GM12878 (cell line): Measurements from ENCODE around the gene UHRF2. TPM values are rescaled to one million over a fixed set of nuclear protein-coding genes. Genes with fewer than 3 reads are reported as not detected.

Experiments
- ATAC-seq: fragments of 200-7000 bp; cut with Tn5 transposase; 3 replicates; pipeline ENCODE4 v1.9.1; 2020; ENCODE audit warnings: mild to moderate bottlenecking, moderate library complexity
- BruUV-seq: library from RNA; stranded (reverse); fragments of 400-500 nt; replicated peaks from 2 replicates; lab custom pipeline; 2021; lab: Mats Ljungman, UMichigan
- CTCF ChIA-PET: fragments of 300-600 bp; sonication (Branson Sonifier 250); formaldehyde crosslinking; extraction: SDS; loops from one replicate; lab custom pipeline; 2021; ENCODE audit warnings: inconsistent platforms; lab: Yijun Ruan, JAX
- POLR2A ChIA-PET: fragments of 350-600 bp; formaldehyde crosslinking; extraction: SDS; loops from one replicate; lab custom pipeline; 2021; ENCODE audit warnings: inconsistent platforms; lab: Charles Lee
- RAD21 ChIA-PET: fragments of 300-600 bp; sonication (Branson Sonifier 250); formaldehyde crosslinking; loops from one replicate; lab custom pipeline; 2023; ENCODE audit warnings: antibody characterized with exemption; ENCODE audit not compliant: unreplicated experiment; lab: Charles Lee
- SMC1A ChIA-PET: fragments of 300-600 bp; sonication (Branson Sonifier 250); formaldehyde crosslinking; loops from one replicate; lab custom pipeline; 2023; ENCODE audit not compliant: unreplicated experiment, uncharacterized antibody; lab: Charles Lee
- DNase-seq: peaks from one replicate; pipeline ENCODE4 v3.0.0-alpha.2; 2011; ENCODE audit warnings: low read depth, low spot score
- FAIRE-seq: peaks from 3 replicates; lab custom pipeline; 2011; peaks lifted over from hg19 to GRCh38; lab: Jason Lieb, UNC
- H2AFZ ChIP-seq: 2 replicates; pipeline ENCODE4 v1.6.0; 2011; ENCODE audit warnings: low read depth, low read length, control low read depth; ENCODE audit not compliant: control insufficient read depth
- H3K27ac ChIP-seq: 2 replicates; pipeline ENCODE4 v1.5.1; 2011; ENCODE audit warnings: control low read depth; ENCODE audit not compliant: control insufficient read depth, insufficient read depth
- H3K27me3 ChIP-seq, 2 experiments: replicated peaks in 1 of 2; 2 replicates each; pipeline versions ENCODE4 v1.6.0 to v1.6.1; 2011; ENCODE audit warnings: low read length in 1 of 2; ENCODE audit not compliant: control insufficient read depth in 2 of 2, insufficient read depth in 2 of 2
- H3K36me3 ChIP-seq, 2 experiments: 2 replicates each; pipeline ENCODE4 v1.5.1; 2011; ENCODE audit warnings: low read length in 1 of 2; ENCODE audit not compliant: control insufficient read depth in 2 of 2, insufficient read depth in 2 of 2
- H3K4me1 ChIP-seq: 2 replicates; pipeline ENCODE4 v1.6.1; 2011; ENCODE audit warnings: mild to moderate bottlenecking, low read length, moderate library complexity, mixed read lengths; ENCODE audit not compliant: control insufficient read depth, insufficient read depth
- H3K4me2 ChIP-seq: 2 replicates; pipeline ENCODE4 v1.6.0; 2011; ENCODE audit warnings: control low read depth; ENCODE audit not compliant: control insufficient read depth, insufficient read depth
- H3K4me3 ChIP-seq: fragments of 200-600 bp; sonication (generic); 2 replicates; pipeline ENCODE4 v1.5.1; 2016
- H3K79me2 ChIP-seq: 2 replicates; pipeline ENCODE4 v1.6.0; 2011; ENCODE audit warnings: low read length; ENCODE audit not compliant: control insufficient read depth, insufficient read depth
- H3K9ac ChIP-seq: 2 replicates; pipeline ENCODE4 v1.8.0; 2011; ENCODE audit warnings: low read length, control low read depth, mixed read lengths; ENCODE audit not compliant: control insufficient read depth, insufficient read depth
- H3K9me3 ChIP-seq: replicated peaks from 3 replicates; pipeline ENCODE4 v1.5.1; 2011; ENCODE audit warnings: mild to moderate bottlenecking, low read length; ENCODE audit not compliant: control insufficient read depth, insufficient read depth
- H4K20me1 ChIP-seq: 2 replicates; pipeline ENCODE4 v1.6.0; 2011; ENCODE audit not compliant: control insufficient read depth, insufficient read depth
- CHD1 ChIP-seq: IDR thresholded peaks from 2 replicates; pipeline ENCODE4 v1.6.1; 2012; ENCODE audit warnings: low read depth, low read length, improper control_type of control experiment
- EED ChIP-seq: sonication (generic); IDR thresholded peaks from 2 replicates; pipeline ENCODE4 v1.6.1; 2016; ENCODE audit warnings: antibody characterized with exemption, low read depth
- GABPA ChIP-seq: IDR thresholded peaks from 2 replicates; pipeline ENCODE4 v1.6.1; 2014; ENCODE audit warnings: antibody characterized with exemption, low read depth, mild to moderate bottlenecking, inconsistent platforms
- IKZF2 ChIP-seq, 2 experiments: fragments of 450-650 bp; IDR thresholded peaks; 2 replicates each; pipeline ENCODE4 v1.6.1; 2017; ENCODE audit warnings: mild to moderate bottlenecking in 2 of 2, moderate library complexity in 2 of 2
- MYC ChIP-seq: IDR thresholded peaks from 2 replicates; pipeline ENCODE4 v1.6.1; 2011; ENCODE audit warnings: mild to moderate bottlenecking, low read length, moderate library complexity, inconsistent platforms; ENCODE audit not compliant: insufficient read depth, insufficient replicate concordance, insufficient read length, severe bottlenecking
- NFIC ChIP-seq: IDR thresholded peaks from 2 replicates; pipeline ENCODE4 v1.6.1; 2012; ENCODE audit warnings: low read depth, mild to moderate bottlenecking, inconsistent platforms, low read length, moderate library complexity
- NFXL1 ChIP-seq: fragments of 450-650 bp; IDR thresholded peaks from 2 replicates; pipeline ENCODE4 v1.6.1; 2017; ENCODE audit warnings: antibody characterized with exemption, mild to moderate bottlenecking, borderline replicate concordance
- NR2C1 ChIP-seq: fragments of 450-650 bp; IDR thresholded peaks from 2 replicates; pipeline ENCODE4 v1.6.1; 2017; ENCODE audit warnings: antibody characterized with exemption, mild to moderate bottlenecking, moderate library complexity
- SMAD5 ChIP-seq: IDR thresholded peaks from 2 replicates; pipeline ENCODE4 v1.6.1; 2016; ENCODE audit warnings: antibody characterized with exemption, low read depth
- TAF1 ChIP-seq: IDR thresholded peaks from 2 replicates; pipeline ENCODE4 v1.6.1; 2011; ENCODE audit warnings: mild to moderate bottlenecking, low read depth, low read length, borderline replicate concordance
- ZBTB40 ChIP-seq: fragments of 450-650 bp; IDR thresholded peaks from 2 replicates; pipeline ENCODE4 v1.6.1; 2016; ENCODE audit warnings: mild to moderate bottlenecking, moderate library complexity, borderline replicate concordance
- ZNF207 ChIP-seq: fragments of 450-650 bp; IDR thresholded peaks from 2 replicates; pipeline ENCODE4 v1.6.1; 2014; ENCODE audit warnings: antibody characterized with exemption, mild to moderate bottlenecking, borderline replicate concordance
- ZNF274 ChIP-seq: IDR thresholded peaks from one replicate; pipeline ENCODE4 v1.8.0; 2011; ENCODE audit not compliant: insufficient read length, insufficient read depth
- ZSCAN29 ChIP-seq: fragments of 450-650 bp; IDR thresholded peaks from 2 replicates; pipeline ENCODE4 v1.6.1; 2017; ENCODE audit warnings: mild to moderate bottlenecking, moderate library complexity
- WGBS: methylation state at CpG from one replicate; pipeline ENCODE4 v1.1.6; 2016; ENCODE audit warnings: low lambda C conversion rate; ENCODE audit not compliant: insufficient replicate concordance, insufficient coverage; ENCODE audit errors: missing lambda C conversion rate; 5-methylcytosine and 5-hydroxymethylcytosine counted together
- in situ Hi-C: fragments of 300-500 bp; cut with MboI; formaldehyde crosslinking; loops from 9 replicates; pipeline ENCODE4 v1.14.3; 2018; ENCODE audit warnings: mixed read lengths
- intact Hi-C: fragments of 100-400 bp; cut with micrococcal nuclease; formaldehyde crosslinking; loops from one replicate; pipeline ENCODE4 v1.14.2; 2022; ENCODE audit not compliant: unreplicated experiment
- polyA plus RNA-seq, 11 experiments: library from polyadenylated mRNA; depleted of rRNA in 4 of 11; unstranded in 6 of 11; stranded (reverse) in 5 of 11; fragments of >200 nt; fragmentation: Nextera tagmentation in 4 of 11; fragmentation: Illumina TruSeq in 1 of 11; extraction: Ambion mirVana in 4 of 11; extraction: Trizol in 1 of 11; gene quantifications; 1 replicate in 1 of 11; 2 replicates in 10 of 11; pipeline versions ENCODE4 v1.2.1 to v1.2.3, GENCODE V29; 2011 to 2016; ENCODE audit warnings: inconsistent platforms in 2 of 11, missing spikeins in 2 of 11, low read depth in 1 of 11
- total RNA-seq, 4 experiments: library from RNA; depleted of rRNA in 3 of 4; stranded (reverse); fragments of >200 nt in 3 of 4; fragmentation: Illumina TruSeq in 1 of 4; extraction: Trizol in 1 of 4; gene quantifications; 2 replicates each; pipeline versions ENCODE4 v1.2.1 to v1.2.3, GENCODE V29; 2013 to 2021
- TF ChIP-seq, protein P1 (sequence below): fragments of 450-650 bp; conservative IDR thresholded peaks from 2 replicates; pipeline ENCODE4 v1.6.1; 2017; ENCODE audit warnings: mild to moderate bottlenecking, moderate library complexity

The UHRF2 gene
- total and polyA plus RNA-seq, 10 of the 15 experiments (the other 5 are each of a cell fraction or from before 2014, with no cell fraction given), result 11.2 to 95.8 (median 43.1) TPM

DNA sequence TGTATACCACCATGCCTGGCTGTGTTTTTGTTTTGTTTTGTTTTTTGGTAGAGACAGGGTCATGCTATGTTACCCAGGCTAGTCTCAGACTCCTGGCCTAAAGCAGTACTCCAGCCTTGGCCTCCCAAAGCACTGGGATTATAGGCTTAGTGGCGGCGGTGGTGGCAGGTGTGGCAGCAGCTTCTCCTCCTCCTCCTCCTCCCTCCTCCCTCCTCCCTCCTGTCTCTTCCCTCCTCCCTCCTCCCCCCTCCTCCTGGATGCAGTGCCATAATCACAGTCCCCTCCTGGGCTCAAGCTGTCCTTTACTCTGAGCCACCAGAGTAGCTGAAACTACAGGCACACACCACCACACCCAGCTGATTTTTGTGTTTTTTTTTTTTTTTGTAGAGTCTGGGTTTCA, 71.2 kb downstream of the UHRF2 start:
- RAD21 ChIA-PET, result no interaction called here
- in situ Hi-C loops, result no loop called here
- H3K36me3 ChIP-seq, result peaks cover 8 to 35% of the 10 kb centered on the region in 2 experiments

More for the DNA sequence above, 71.2 kb downstream of the UHRF2 start:
- Histone ChIP-seq H3K4me1 (no peaks in the 10 kb centered on the region), H3K79me2 (no peaks in the 10 kb centered on the region), H3K4me3 (no peak overlapping the region), H2AFZ (no peak overlapping the region), H3K9me3 (no peaks in the 10 kb centered on the region), H3K4me2 (no peak overlapping the region), H4K20me1 (no peaks in the 10 kb centered on the region), H3K27me3 (no peaks in the 10 kb centered on the region), H3K27ac (no peak overlapping the region), H3K9ac (no peak overlapping the region)
- intact Hi-C loops, result no loop called here
- ATAC-seq (no peak), FAIRE-seq (no peak), DNase-seq (no peak)
- POLR2A ChIA-PET, result interaction anchor here (0.6 to 0.9 kb wide), 3 partner anchors 9 to 50 kb away, joined by 3 to 7 read pairs (median 4); no protein-coding TSS in a partner anchor
- CTCF ChIA-PET, result no interaction called here
- no TSS peak for BruUV-seq
- no peak for TF ChIP-seq GABPA
- TF ChIP-seq SMAD5, result no peak
- no peak for TF ChIP-seq ZNF274
- no peak for TF ChIP-seq MYC
- TF ChIP-seq, protein P1, sequence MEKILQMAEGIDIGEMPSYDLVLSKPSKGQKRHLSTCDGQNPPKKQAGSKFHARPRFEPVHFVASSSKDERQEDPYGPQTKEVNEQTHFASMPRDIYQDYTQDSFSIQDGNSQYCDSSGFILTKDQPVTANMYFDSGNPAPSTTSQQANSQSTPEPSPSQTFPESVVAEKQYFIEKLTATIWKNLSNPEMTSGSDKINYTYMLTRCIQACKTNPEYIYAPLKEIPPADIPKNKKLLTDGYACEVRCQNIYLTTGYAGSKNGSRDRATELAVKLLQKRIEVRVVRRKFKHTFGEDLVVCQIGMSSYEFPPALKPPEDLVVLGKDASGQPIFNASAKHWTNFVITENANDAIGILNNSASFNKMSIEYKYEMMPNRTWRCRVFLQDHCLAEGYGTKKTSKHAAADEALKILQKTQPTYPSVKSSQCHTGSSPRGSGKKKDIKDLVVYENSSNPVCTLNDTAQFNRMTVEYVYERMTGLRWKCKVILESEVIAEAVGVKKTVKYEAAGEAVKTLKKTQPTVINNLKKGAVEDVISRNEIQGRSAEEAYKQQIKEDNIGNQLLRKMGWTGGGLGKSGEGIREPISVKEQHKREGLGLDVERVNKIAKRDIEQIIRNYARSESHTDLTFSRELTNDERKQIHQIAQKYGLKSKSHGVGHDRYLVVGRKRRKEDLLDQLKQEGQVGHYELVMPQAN, result no peak
- TF ChIP-seq EED, result no peak
- TF ChIP-seq NFIC, result no peak
- TF ChIP-seq IKZF2 (IDR thresholded peaks at IDR 0.05), result no peak
- TF ChIP-seq ZBTB40, result no peak
- TF ChIP-seq CHD1, result no peak
- TF ChIP-seq ZSCAN29, result no peak
- no peak for TF ChIP-seq NR2C1
- no peak for TF ChIP-seq NFXL1
- TF ChIP-seq TAF1, result no peak
- no peak for TF ChIP-seq ZNF207
- SMC1A ChIA-PET, result no interaction called here
- 100% methylated on average over 2 of the region's 2 CpGs for WGBS
